ENCODE measurements around the gene OR2AT4.
"Not testable (repeated sequence)": the region's sequence is repeated elsewhere in the genome, so short reads cannot be mapped to it uniquely, and the experiment has no call there.

OR2AT4 gene

DNA sequence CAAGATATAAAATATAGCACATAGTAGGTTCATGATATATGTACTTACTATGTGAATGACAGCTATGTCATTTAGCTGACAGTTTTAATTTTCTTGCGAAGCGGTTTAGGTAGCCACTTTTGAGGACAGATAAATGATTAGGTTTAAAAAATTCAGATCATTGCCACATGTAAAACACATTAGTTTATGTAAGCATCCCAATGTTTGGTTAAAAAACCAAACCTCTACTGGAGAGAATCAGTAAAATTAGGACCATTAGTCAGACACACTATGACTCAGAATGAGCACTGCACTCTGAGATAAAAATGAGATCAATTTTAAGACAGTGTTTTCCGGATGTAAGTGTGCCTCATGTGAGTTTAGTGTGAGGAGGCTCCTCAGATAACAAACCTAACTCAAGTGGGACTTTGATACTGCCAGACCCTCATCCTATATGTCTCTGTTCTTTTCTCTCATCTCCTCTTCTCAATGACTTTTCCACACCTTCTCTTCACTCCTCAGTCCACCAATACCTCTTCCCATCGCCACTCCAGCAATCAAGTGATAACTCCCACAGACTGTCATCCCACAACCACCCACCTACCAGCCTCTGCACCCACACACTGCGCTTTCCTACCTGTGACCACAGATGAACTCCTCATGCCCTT lies 6.8 kb upstream of the OR2AT4 start:
- DNase-seq (ENCODE audit: low spot score) = no peak

DNA sequence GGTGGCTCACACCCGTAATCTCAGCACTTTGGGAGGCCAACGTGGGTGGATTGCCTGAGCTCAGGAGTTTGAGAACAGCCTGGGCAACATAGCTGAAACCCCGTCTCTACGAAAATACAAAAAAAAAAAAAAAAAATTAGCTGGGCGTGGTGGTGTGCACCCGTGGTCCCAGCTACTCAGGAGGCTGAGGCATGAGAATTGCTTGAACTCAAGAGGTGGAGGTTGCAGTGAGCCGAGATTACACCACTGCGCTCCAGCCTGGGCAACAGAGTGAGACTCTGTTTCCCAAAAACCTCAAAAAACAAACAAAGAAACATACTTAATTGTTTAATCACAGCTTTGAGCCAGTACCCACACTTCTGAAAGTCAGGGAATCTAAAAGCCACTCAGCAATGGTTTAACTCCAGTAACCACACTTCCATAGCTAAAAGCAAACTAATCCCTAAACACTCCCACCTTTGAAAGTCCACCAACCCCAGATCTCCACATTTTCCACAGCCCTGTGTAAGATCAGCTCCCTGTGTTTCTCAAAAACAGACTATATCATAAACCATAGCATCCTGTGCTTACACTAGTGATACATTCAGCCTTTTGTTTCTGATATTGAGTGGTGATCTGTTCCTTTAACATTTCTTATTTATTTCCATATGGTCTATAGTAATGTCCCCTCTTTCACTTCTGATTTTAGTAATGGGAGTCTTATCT lies 4.9 kb upstream of the OR2AT4 start:
- no peak for DNase-seq (ENCODE audit: low spot score)

DNA sequence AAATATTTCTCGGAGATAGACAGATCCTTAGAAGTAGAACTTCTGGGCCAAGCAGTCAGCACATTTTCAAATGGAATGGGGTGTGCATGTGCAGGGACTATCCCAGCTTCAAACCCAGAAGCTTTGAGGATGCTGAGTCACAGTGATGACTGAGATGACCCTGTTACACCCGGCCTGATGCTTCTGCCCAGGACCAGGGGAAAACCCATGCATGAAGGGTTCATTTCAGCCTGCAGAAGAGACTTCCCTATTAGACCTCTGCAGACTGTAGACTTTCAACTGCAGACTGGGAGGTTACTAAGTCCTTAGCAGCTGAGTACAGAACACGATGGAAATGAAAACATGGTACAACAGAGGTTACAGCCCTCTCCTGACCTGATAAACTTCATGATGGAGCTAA lies 3.6 kb upstream of the OR2AT4 start:
- DNase-seq (ENCODE audit: low spot score) = no peak

GRCh38 chr11:75099635-75100034 lies 3.0 kb upstream of the OR2AT4 start:
- DNase-seq (ENCODE audit: low spot score) = no peak

DNA sequence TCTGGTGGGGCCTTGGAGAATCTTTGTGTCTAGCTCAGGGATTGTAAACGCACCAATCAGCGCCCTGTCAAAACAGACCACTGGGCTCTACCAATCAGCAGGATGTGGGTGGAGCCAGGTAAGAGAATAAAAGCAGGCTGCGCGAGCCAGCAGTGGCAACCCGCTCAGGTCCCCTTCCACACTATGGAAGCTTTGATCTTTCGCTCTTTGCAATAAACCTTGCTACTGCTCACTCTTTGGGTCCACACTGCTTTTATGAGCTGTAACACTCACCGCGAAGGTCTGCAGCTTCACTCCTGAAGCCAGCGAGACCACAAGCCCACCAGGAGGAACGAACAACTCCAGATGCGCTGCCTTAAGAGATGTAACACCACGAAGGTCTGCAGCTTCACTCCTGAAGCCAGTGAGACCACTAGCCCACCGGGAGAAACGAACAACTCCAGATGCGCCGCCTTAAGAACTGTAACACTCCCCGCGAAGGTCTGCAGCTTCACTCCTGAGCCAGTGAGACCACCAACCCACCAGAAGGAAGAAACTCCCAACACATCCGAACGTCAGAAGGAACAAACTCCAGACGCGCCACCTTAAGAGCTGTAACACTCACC lies 2.3 kb upstream of the OR2AT4 start:
- DNase-seq (ENCODE audit: low spot score) = not testable (repeated sequence)

GRCh38 chr11:75098181-75098580 lies 1.5 kb upstream of the OR2AT4 start:
- not testable (repeated sequence) for DNase-seq (ENCODE audit: low spot score)

DNA sequence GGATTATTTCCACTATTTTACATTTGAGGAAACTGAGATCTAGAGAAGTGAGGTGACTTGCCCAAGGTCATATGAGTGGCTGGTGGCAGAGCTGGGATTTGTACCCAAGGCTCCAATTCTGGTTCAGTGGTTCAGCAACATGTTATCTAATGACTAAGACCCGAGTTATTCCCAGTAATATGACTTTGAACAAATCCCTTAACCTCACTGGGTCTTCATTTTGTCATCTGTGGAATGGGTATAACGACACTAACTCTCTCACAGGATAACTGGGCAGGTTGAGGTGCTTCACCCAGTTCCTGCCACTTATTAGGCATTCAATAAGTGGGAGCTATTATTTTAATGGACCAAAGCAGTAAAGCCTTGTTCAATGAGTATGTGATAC lies 489 bp upstream of the OR2AT4 start:
- no peak for DNase-seq (ENCODE audit: low spot score)

DNA sequence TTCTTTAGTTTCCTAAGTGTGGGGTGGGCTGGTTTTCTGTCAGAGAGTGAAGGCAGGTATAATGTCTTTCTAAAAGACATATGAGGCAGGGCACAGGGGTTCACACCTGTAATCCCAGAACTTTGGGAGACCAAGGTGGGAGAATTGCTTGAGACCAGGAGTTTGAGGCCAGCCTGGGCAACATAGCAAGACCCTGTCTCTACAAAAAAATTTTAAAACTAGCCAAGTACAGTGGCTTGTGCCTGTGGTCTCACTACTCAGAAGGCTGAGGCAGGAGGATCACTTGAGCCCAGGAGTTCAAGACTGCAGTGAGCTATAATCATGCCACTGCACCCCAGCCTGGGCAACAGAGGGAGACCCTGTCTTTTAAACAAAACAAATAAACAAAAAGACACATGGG lies 2.3 kb downstream of the OR2AT4 start:
- DNase-seq (ENCODE audit: low spot score) = not testable (repeated sequence)

GRCh38 chr11:75090671-75091177 lies 6.0 kb downstream of the OR2AT4 start:
- DNase-seq (ENCODE audit: low spot score) = no peak

- DNase-seq (ENCODE audit: low spot score) = no peak
Observed at GRCh38 chr11:75087319-75088305, 9.1 kb downstream of the OR2AT4 start.

DNA sequence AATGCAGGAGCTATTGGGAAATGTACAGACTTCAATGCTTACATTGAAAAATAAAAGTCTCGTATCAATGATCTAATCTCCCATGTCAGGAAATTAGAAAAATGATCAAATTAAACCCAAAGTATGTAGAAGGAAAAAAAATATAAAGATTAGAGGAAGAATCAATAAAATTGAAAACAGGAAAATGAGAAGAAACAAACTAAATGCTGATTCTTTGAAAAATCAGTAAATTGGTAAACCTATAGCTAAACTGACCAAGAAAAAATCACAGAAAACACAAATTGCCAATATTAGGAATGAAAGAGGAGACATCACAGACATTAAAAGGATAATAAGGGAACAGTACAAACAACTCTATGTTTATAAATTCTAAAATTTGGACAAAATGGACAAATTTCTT lies 11.8 kb downstream of the OR2AT4 start:
- DNase-seq (ENCODE audit: low spot score) = no peak

DNA sequence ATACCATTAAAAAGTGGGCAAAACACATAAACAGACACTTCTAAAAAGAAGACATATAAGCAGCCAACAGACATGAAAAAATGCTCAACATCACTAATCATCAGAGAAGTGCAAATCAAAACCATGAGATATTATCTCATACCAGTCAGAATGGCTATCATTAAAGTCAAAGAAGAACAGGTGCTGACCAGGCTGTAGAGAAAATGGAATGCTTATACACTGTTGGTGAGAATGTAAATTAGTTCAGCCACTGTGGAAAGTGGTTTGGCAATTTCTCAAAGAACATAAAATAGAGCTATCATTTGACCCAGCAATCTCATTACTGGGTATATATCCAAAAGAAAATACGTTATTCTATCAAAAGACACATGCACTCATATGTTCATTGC lies 13.5 kb downstream of the OR2AT4 start:
- DNase-seq (ENCODE audit: low spot score) = no peak

DNA sequence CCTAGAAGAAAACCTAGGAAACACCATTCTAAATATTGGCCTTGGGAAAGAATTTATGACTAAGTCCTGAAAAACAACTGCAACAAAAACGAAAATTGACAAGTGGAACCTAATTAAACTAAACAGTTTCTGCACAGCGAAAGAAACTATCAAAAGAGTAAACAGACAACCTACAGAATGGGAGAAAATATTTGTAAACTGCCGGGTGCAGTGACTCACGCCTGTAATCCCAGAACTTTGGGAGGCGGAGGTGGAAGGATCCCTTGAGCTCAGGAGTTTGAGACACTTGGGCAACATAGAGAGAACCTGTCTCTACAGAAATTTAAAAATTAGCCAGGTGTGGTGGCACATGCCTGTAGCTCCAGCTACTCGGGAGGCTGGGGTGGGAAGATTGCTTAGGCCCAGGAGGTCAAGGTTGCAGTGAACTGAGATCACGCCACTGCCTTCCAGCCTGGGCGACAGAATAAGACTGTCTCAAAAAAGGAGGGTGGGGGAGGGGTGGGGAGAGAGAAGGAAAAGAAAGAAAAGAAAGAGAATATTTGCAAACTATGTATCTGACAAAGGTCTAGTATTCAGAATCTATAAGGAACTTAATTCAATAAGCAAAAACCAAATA lies 14.0 kb downstream of the OR2AT4 start:
- DNase-seq (ENCODE audit: low spot score) = no peak

GRCh38 chr11:75079546-75079945 lies 17.1 kb downstream of the OR2AT4 start:
- DNase-seq (ENCODE audit: low spot score) = no peak

GRCh38 chr11:75078233-75078632 lies 18.4 kb downstream of the OR2AT4 start:
- no peak for DNase-seq (ENCODE audit: low spot score)

GRCh38 chr11:75077316-75077715 lies 19.4 kb downstream of the OR2AT4 start:
- no peak for DNase-seq (ENCODE audit: low spot score)

DNA sequence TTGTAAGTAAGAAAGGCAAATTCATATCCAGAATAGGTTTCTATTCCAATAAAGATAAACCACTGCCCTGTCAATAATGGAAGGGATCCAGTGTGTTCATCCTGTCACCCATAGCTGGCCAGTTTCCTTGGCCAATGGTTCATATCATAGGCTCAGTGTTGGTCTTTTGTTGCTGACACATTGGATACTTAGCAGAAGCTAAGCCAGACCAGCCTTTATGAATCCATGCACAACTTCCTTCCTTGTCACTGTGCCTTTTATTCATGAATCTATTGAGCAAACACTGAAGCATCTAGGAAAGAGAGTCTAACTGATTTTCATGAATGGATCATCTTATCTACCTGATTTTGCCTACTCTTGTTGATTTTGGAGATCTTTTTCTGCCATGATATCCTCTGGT lies 20.0 kb downstream of the OR2AT4 start:
- DNase-seq (ENCODE audit: low spot score) = no peak

DNA sequence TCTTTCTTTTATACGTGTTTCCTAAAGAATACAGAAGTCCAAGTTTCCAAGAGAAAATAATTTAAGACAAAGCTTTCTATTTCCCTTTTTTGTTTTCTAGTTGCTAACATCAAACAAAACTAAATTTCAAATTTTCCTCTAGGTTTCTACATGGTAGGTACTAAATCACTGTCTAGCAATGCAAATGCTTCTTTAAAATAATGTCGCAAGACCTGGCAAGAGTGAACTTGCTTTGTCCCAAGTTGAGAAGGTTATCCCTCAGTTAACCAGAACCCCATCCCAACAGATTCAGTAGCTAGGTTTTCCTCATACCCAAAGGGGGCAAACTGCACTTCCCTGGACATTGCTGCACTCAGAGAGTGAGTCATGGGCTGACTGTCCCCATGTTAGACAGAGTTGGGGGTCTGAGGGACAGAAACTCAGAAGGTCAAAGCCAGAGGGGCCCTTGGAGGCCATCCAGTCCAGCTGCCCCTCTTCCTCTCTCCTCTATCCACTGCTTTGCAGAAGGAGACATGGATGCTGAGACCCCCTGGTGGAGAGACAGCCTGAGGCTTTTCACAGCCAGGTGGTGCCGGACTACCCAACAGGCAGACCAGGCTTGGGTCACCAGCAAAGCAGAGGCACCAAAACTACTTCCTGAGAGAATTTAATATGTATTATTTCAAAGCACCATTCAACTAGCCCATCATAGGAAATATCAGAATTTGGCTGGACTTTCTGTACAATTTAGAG lies 23.1 kb downstream of the OR2AT4 start:
- no peak for DNase-seq (ENCODE audit: low spot score)

GRCh38 chr11:75072582-75072981 lies 24.1 kb downstream of the OR2AT4 start:
- DNase-seq (ENCODE audit: low spot score) = no peak

DNA sequence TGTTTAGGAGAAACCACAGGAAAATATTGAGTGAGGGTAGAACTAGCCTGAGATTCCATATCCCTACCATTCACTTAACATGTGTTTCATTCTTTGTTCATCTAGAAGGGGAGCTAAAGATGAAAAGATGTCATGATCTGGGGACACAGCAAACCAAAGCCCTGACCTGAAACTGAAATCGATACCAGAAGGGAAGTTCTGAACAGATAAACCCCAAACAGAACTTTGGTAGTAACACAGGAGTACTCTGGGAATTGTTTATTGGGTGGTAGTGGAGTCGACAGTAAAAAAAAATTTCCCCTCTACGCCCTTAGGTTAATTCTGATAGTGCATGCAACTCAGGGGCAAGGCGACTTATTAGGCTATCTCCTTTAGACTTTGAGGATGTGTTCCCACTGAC lies 27.2 kb downstream of the OR2AT4 start:
- DNase-seq (ENCODE audit: low spot score) = no peak

DNA sequence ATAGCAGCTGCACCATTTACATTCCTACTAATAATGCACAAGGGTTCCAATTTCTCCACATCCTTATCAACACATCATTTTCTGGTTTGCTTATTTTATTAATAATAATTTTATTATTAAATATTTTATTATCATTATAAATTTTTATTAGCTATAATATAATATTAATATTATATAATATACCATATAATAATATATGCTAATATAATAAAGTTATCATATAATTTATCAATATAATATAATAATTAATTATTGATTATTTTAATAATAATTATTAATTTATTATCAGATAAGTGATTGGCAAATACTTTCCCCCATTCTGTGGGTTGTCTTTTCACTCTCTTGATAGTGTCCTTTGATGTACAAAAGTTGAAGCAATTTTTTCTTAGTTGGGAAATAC lies 27.7 kb downstream of the OR2AT4 start:
- no peak for DNase-seq (ENCODE audit: low spot score)
